GM12891 (cell line): Measurements from ENCODE around the gene FBLN2.

ENCODE experiments used
- DNase-seq: peaks from one replicate; pipeline ENCODE4 v3.0.0; 2011; ENCODE audit warnings: low spot score; ENCODE audit not compliant: insufficient read length
- FAIRE-seq: peaks from 2 replicates; lab custom pipeline; 2011; peaks lifted over from hg19 to GRCh38; lab: Jason Lieb, UNC
- PAX5 ChIP-seq: IDR thresholded peaks from 2 replicates; pipeline ENCODE4 v1.6.1; 2011; ENCODE audit warnings: low read length, moderate library complexity, mild to moderate bottlenecking; ENCODE audit not compliant: insufficient read depth, severe bottlenecking
- POLR2A ChIP-seq: IDR thresholded peaks from 2 replicates; pipeline ENCODE4 v1.6.1; 2011; ENCODE audit warnings: low read depth, low read length, control low read depth
- POLR2AphosphoS5 ChIP-seq: IDR thresholded peaks from 2 replicates; pipeline ENCODE4 v1.6.1; 2011; ENCODE audit warnings: low read depth, low read length, control low read depth
- POU2F2 ChIP-seq: IDR thresholded peaks from 2 replicates; pipeline ENCODE4 v1.6.1; 2011; ENCODE audit warnings: low read depth, mild to moderate bottlenecking, control low read depth, low read length, moderate library complexity
- SPI1 ChIP-seq: IDR thresholded peaks from 2 replicates; pipeline ENCODE4 v1.6.1; 2011; ENCODE audit warnings: low read depth, low read length, control low read depth
- TAF1 ChIP-seq: IDR thresholded peaks from 2 replicates; pipeline ENCODE4 v1.6.1; 2011; ENCODE audit warnings: low read depth, low read length, control low read depth

FBLN2 gene

GRCh38 chr3:13607821-13608597 is 59.1 kb downstream of the FBLN2 start:
- DNase-seq (no peak), FAIRE-seq (no peak)
- no peak for TF ChIP-seq POLR2A
- TF ChIP-seq POU2F2 = no peak
- TF ChIP-seq TAF1 = no peak
- TF ChIP-seq SPI1 = no peak
- no peak for TF ChIP-seq PAX5
- TF ChIP-seq POLR2AphosphoS5 = no peak

DNA sequence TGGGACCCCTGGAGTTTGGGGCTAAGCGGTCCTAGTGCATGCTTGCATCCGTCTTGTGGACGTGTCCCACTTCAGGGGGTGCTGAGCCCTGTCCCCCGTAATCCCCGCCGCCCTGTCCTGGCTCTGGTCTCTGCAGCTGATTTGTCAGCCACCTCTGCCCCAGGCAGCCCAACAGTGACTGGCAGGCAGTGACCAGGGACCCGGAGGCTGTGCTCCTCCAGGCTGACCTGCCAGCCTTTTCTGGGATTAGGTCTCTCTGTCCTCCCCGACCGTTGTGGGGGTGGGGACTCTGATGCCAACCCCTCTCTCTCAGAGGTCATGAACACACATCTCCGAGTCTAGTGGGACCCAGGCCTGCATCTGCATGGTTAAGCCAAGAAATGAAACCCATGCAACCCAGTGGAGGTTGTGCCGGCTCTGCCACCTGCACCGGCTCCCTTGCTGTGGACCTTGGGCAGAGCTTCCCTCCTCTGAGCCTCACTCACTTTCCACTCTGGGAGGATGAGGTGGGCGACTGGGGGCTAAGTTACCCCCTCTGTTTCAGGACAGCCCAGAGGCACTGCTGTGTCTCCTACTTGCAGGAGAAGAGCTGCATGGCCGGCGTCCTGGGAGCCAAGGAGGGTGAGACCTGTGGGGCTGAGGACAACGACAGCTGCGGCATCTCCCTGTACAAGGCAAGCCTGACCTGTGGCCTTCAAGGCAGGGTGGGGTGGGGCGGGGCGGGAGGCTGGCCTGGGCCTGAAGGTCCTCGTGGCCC is 60.2 kb downstream of the FBLN2 start:
- no peak for FAIRE-seq
- DNase-seq = no peak
- TF ChIP-seq POLR2AphosphoS5 (no peak), SPI1 (no peak), TAF1 (no peak), POU2F2 (no peak), POLR2A (no peak), PAX5 (no peak)

DNA sequence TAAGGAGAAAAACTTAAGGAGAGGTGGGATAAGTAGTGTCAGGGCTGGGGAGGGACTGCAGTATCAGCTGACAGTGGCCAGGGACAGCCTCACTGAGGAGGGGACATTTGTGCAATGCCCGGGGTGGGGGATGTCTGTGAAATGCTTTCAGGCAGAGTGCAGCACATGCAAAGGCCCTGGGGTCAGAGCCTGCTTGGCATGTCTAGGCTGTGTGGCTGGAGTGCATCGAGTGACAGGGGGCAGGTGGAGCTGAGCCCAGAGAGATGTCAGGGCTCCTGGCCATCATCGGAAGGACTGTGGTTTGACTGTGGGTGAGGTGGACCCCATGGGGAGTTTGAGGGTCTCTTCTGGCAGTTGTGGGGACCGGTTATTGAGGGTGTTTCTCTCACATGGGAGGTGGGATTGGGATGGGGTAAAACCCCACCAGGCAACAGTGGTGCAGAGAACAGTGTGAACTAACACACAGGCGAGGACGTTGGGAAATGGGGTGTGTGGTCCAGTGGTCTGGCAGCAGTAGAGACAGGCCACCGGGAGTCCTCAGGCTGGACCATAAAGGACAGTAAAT is 61.2 kb downstream of the FBLN2 start:
- FAIRE-seq = no peak
- DNase-seq = no peak
- TF ChIP-seq PAX5 (no peak), POLR2A (no peak), TAF1 (no peak), POLR2AphosphoS5 (no peak), POU2F2 (no peak), SPI1 (no peak)

DNA sequence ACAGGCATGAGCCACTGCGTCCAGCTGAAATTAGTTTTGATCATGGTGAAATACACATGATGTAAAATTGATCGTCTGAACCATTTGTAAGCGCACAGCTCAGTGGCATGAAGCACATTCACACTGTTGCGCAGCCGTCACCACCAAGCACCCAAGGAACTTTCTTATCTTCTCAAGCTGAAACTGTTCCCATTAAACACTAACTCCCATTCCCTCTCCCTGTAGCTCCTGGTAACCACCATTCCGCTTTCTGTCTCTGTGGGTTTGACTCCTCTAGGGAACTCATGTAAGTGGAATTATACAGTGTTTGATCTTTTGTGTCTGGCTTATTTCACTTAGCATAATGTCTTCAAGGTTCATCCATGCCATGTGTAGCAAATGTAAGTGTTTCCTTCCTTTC is 62.3 kb downstream of the FBLN2 start:
- no peak for FAIRE-seq
- DNase-seq = no peak
- TF ChIP-seq POU2F2 = no peak
- no peak for TF ChIP-seq TAF1
- TF ChIP-seq PAX5 = no peak
- no peak for TF ChIP-seq POLR2AphosphoS5
- no peak for TF ChIP-seq POLR2A
- no peak for TF ChIP-seq SPI1

- DNase-seq (no peak), FAIRE-seq (no peak)
These were observed 63.9 kb downstream of the FBLN2 start for GRCh38 chr3:13612829-13613228.

GRCh38 chr3:13613343-13614190 is 64.6 kb downstream of the FBLN2 start:
- no peak for DNase-seq
- FAIRE-seq = no peak
- no peak for TF ChIP-seq TAF1
- TF ChIP-seq SPI1 = no peak
- TF ChIP-seq PAX5 = no peak
- no peak for TF ChIP-seq POLR2AphosphoS5
- TF ChIP-seq POU2F2 = no peak
- no peak for TF ChIP-seq POLR2A

More at GRCh38 chr3:13612829-13613228, 63.9 kb downstream of the FBLN2 start:
- TF ChIP-seq POU2F2 = no peak
- no peak for TF ChIP-seq SPI1
- TF ChIP-seq POLR2A = no peak
- TF ChIP-seq PAX5 = no peak
- no peak for TF ChIP-seq TAF1
- TF ChIP-seq POLR2AphosphoS5 = no peak

GRCh38 chr3:13614607-13615006 is 65.7 kb downstream of the FBLN2 start:
- TF ChIP-seq PAX5 (no peak), TAF1 (no peak), POLR2AphosphoS5 (no peak), SPI1 (no peak), POU2F2 (no peak), POLR2A (no peak)
- no peak for FAIRE-seq

GRCh38 chr3:13615019-13615528 is 66.1 kb downstream of the FBLN2 start:
- DNase-seq = no peak
- no peak for FAIRE-seq
- no peak for TF ChIP-seq POLR2AphosphoS5
- no peak for TF ChIP-seq POLR2A
- TF ChIP-seq TAF1 = no peak
- TF ChIP-seq PAX5 = no peak
- TF ChIP-seq POU2F2 = no peak
- TF ChIP-seq SPI1 = no peak

More at GRCh38 chr3:13614607-13615006, 65.7 kb downstream of the FBLN2 start:
- no peak for DNase-seq

DNA sequence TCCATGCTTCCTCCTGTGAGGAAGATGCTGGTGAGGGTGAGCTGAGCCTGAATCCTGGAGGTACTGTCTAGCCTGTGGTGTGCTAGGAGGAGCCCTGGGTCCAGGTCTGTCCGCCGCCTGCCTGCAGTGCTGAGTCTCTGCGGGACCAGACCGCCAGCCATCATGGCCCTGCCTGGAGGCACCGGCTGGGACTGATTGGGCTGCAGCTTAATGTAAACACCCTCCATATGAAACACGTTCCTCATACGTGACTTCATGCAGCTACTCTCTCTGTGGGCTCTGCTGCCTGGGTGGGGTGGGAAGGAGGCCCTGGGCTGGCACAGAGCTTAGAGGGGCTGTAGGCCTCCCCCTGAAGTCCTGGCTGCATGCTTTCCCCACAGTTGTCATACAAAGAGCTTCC is 67.4 kb downstream of the FBLN2 start:
- FAIRE-seq = no peak
- TF ChIP-seq POU2F2 (no peak), TAF1 (no peak), POLR2A (no peak), SPI1 (no peak), PAX5 (no peak), POLR2AphosphoS5 (no peak)
- no peak for DNase-seq
